NCI-H510A treated with DMSO at 0.1 percent for 48 hours (cell line): ENCODE data around the gene KRTAP10-6.
"Not testable (repeated sequence)": the region's sequence is repeated elsewhere in the genome, so short reads cannot be mapped to it uniquely, and the experiment has no call there.

Experiments
- DNase-seq: peaks from one replicate; lab custom pipeline; 2025; lab: John Stamatoyannopoulos, UW

KRTAP10-6 gene

GRCh38 chr21:44599264-44600029 is 7.1 kb upstream of the KRTAP10-6 start:
- DNase-seq: no peak

- DNase-seq: no peak
These were observed 5.8 kb upstream of the KRTAP10-6 start for GRCh38 chr21:44598061-44598460.

- DNase-seq: no peak
These were observed 3.9 kb upstream of the KRTAP10-6 start for GRCh38 chr21:44596068-44596725.

- no peak for DNase-seq
These were observed 3.2 kb upstream of the KRTAP10-6 start for GRCh38 chr21:44595524-44595923.

- no peak for DNase-seq
These were observed 2.2 kb upstream of the KRTAP10-6 start for GRCh38 chr21:44594406-44594916.

GRCh38 chr21:44593598-44594405 is 1.5 kb upstream of the KRTAP10-6 start:
- peak; percentile 20 for DNase-seq

GRCh38 chr21:44591801-44592130 is 539 bp downstream of the KRTAP10-6 start:
- not testable (repeated sequence) for DNase-seq

- not testable (repeated sequence) for DNase-seq
These were observed 1.2 kb downstream of the KRTAP10-6 start for GRCh38 chr21:44590897-44591800.

GRCh38 chr21:44590311-44590721 is 2.0 kb downstream of the KRTAP10-6 start:
- no peak for DNase-seq

GRCh38 chr21:44589586-44590305 is 2.6 kb downstream of the KRTAP10-6 start:
- no peak for DNase-seq

GRCh38 chr21:44589094-44589493 is 3.2 kb downstream of the KRTAP10-6 start:
- DNase-seq: no peak

- no peak for DNase-seq
These were observed 6.4 kb downstream of the KRTAP10-6 start for GRCh38 chr21:44585892-44586291.

GRCh38 chr21:44583800-44584147 is 8.5 kb downstream of the KRTAP10-6 start:
- no peak for DNase-seq

GRCh38 chr21:44583089-44583799 is 9.1 kb downstream of the KRTAP10-6 start:
- DNase-seq: no peak

GRCh38 chr21:44582055-44582454 is 10.2 kb downstream of the KRTAP10-6 start:
- peak; percentile 11 for DNase-seq

GRCh38 chr21:44581158-44581557 is 11.1 kb downstream of the KRTAP10-6 start:
- no peak for DNase-seq

GRCh38 chr21:44580231-44580821 is 12.0 kb downstream of the KRTAP10-6 start, which contains the start of gene KRTAP10-5:
KRTAP10-5 (minus strand) TSS chr21:44580604; CDS start chr21:44580578, 26 bp downstream.
- DNase-seq: not testable (repeated sequence)

- no peak for DNase-seq
These were observed 12.5 kb downstream of the KRTAP10-6 start for GRCh38 chr21:44579833-44580144.

GRCh38 chr21:44579056-44579832 is 13.1 kb downstream of the KRTAP10-6 start:
- DNase-seq: no peak
